Astrocyte (in vitro differentiated cells and primary cell): ENCODE data around the gene PAPPA2. TPM values are rescaled to one million over a fixed set of nuclear protein-coding genes. Genes with fewer than 3 reads are reported as not detected.

Experiments
- DNase-seq: peaks from one replicate; pipeline ENCODE4 v3.0.0-alpha.2; 2010; ENCODE audit warnings: low read depth
- FAIRE-seq: peaks from 2 replicates; lab custom pipeline; 2011; peaks lifted over from hg19 to GRCh38; lab: Jason Lieb, UNC
- H2AFZ ChIP-seq: 2 replicates; pipeline ENCODE4 v1.6.0; 2012; ENCODE audit warnings: low read depth, low read length, inconsistent platforms
- H3K27ac ChIP-seq: 2 replicates; pipeline ENCODE4 v1.5.1; 2011; ENCODE audit warnings: low read depth, low read length, inconsistent platforms
- H3K27me3 ChIP-seq: 2 replicates; pipeline ENCODE4 v1.6.0; 2011; ENCODE audit warnings: low read length, inconsistent platforms; ENCODE audit not compliant: insufficient read depth
- H3K36me3 ChIP-seq: 2 replicates; pipeline ENCODE4 v1.5.1; 2011; ENCODE audit warnings: low read length, inconsistent platforms; ENCODE audit not compliant: insufficient read depth
- H3K4me1 ChIP-seq: 2 replicates; pipeline ENCODE4 v1.5.1; 2011; ENCODE audit warnings: low read length, inconsistent platforms; ENCODE audit not compliant: insufficient read depth
- H3K4me2 ChIP-seq: 2 replicates; pipeline ENCODE4 v1.6.0; 2012; ENCODE audit warnings: low read length, inconsistent platforms
- H3K4me3 ChIP-seq: 2 replicates; pipeline ENCODE4 v1.5.1; 2011; ENCODE audit warnings: low read depth, mild to moderate bottlenecking, low read length, inconsistent platforms; ENCODE audit not compliant: insufficient read depth
- H3K79me2 ChIP-seq: 2 replicates; pipeline ENCODE4 v1.6.0; 2012; ENCODE audit warnings: mild to moderate bottlenecking, low read length, inconsistent platforms; ENCODE audit not compliant: insufficient read depth
- H3K9ac ChIP-seq: 2 replicates; pipeline ENCODE4 v1.6.0; 2012; ENCODE audit warnings: mild to moderate bottlenecking, low read length, inconsistent platforms
- H3K9me3 ChIP-seq: 2 replicates; pipeline ENCODE4 v1.5.1; 2012; ENCODE audit warnings: low read depth, mild to moderate bottlenecking, low read length, inconsistent platforms; ENCODE audit not compliant: insufficient read depth
- H4K20me1 ChIP-seq: 2 replicates; pipeline ENCODE4 v1.6.0; 2012; ENCODE audit warnings: low read length, inconsistent platforms; ENCODE audit not compliant: insufficient read depth
- H3K27ac Mint-ChIP-seq: one replicate; pipeline ENCODE4 v1.8.0; 2021; ENCODE audit warnings: mild to moderate bottlenecking, mixed read lengths; ENCODE audit not compliant: unreplicated experiment
- H3K27me3 Mint-ChIP-seq: one replicate; pipeline ENCODE4 v1.8.0; 2021; ENCODE audit warnings: low read depth, mixed read lengths; ENCODE audit not compliant: unreplicated experiment
- H3K36me3 Mint-ChIP-seq: one replicate; pipeline ENCODE4 v1.8.0; 2021; ENCODE audit warnings: low read depth, mixed read lengths; ENCODE audit not compliant: unreplicated experiment
- H3K4me1 Mint-ChIP-seq: one replicate; pipeline ENCODE4 v1.8.0; 2021; ENCODE audit warnings: low read depth, mixed read lengths; ENCODE audit not compliant: unreplicated experiment
- H3K4me3 Mint-ChIP-seq: one replicate; pipeline ENCODE4 v1.8.0; 2021; ENCODE audit warnings: mild to moderate bottlenecking, moderate library complexity, mixed read lengths; ENCODE audit not compliant: unreplicated experiment
- H3K9me3 Mint-ChIP-seq: one replicate; pipeline ENCODE4 v1.8.0; 2021; ENCODE audit warnings: mild to moderate bottlenecking, mixed read lengths; ENCODE audit not compliant: unreplicated experiment
- EZH2 ChIP-seq: IDR thresholded peaks from 2 replicates; pipeline ENCODE4 v1.6.1; 2012; ENCODE audit warnings: mild to moderate bottlenecking, low read length, inconsistent platforms; ENCODE audit not compliant: insufficient read depth
- total RNA-seq: library from RNA; stranded (reverse); gene quantifications from 2 replicates; pipeline ENCODE4 v1.2.1, GENCODE V29; 2021
- TF ChIP-seq, protein P1 (sequence below): IDR thresholded peaks from 2 replicates; pipeline ENCODE4 v1.5.1; 2011; ENCODE audit warnings: low read depth, mild to moderate bottlenecking, inconsistent platforms, low read length, moderate library complexity; ENCODE audit not compliant: insufficient read depth

PAPPA2 gene
- total RNA-seq, 1 donor from 2014 or later = 19.0 TPM

DNA sequence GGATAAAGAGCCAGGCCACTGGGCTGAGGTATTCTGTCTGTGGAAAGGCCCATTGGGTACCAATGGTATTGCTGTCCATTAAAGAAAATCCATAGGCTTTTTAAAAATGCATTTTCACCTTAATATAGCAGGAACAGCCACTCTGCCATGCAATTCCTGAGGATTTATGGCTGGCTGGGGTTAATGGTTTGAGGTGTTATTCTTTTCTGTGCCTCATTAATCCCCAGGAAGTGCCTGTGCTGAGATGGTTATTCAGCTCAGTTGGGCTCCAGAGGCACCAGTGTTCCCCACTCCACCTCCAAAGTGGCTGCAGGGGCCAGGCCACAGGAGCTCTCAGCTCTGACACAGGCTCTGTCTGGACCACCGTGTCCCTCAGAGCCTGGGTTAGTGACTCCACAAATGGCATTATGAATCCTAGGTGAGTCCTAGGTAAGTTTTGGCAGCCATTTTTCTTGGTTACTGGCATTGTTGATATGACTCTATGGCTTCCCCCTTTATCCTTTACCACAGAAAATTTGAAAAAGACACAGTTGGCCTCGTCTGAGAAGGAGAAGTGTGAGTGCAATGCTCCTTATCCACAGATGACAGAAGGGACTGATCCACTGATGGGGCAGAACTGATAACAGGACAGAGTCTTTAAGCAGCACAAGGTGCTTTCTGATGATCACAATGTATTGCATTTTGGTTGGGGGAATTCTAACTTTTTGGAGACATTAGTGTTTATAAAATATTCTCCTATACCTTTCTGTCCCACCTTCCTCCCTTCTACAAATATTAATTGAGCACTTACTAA lies 2.2 kb upstream of the PAPPA2 start:
- no peak for TF ChIP-seq EZH2
- TF ChIP-seq, protein P1, sequence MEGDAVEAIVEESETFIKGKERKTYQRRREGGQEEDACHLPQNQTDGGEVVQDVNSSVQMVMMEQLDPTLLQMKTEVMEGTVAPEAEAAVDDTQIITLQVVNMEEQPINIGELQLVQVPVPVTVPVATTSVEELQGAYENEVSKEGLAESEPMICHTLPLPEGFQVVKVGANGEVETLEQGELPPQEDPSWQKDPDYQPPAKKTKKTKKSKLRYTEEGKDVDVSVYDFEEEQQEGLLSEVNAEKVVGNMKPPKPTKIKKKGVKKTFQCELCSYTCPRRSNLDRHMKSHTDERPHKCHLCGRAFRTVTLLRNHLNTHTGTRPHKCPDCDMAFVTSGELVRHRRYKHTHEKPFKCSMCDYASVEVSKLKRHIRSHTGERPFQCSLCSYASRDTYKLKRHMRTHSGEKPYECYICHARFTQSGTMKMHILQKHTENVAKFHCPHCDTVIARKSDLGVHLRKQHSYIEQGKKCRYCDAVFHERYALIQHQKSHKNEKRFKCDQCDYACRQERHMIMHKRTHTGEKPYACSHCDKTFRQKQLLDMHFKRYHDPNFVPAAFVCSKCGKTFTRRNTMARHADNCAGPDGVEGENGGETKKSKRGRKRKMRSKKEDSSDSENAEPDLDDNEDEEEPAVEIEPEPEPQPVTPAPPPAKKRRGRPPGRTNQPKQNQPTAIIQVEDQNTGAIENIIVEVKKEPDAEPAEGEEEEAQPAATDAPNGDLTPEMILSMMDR = no peak
- no peaks in the 10 kb centered on the region for H4K20me1 ChIP-seq
- no peak overlapping the region for H2AFZ ChIP-seq
- H3K4me1 ChIP-seq = no peaks in the 10 kb centered on the region
- no peaks in the 10 kb centered on the region for H3K27me3 Mint-ChIP-seq
- no peak overlapping the region for H3K27ac Mint-ChIP-seq
- H3K4me1 Mint-ChIP-seq = no peaks in the 10 kb centered on the region
- DNase-seq (no peak), FAIRE-seq (no peak)
- H3K9ac ChIP-seq = no peak overlapping the region
- H3K4me3 ChIP-seq = no peak overlapping the region
- H3K27me3 ChIP-seq = no peaks in the 10 kb centered on the region
- no peaks in the 10 kb centered on the region for H3K9me3 ChIP-seq
- H3K4me2 ChIP-seq = no peak overlapping the region
- peaks cover 11% of the 10 kb centered on the region for H3K9me3 Mint-ChIP-seq
- H3K36me3 Mint-ChIP-seq = no peaks in the 10 kb centered on the region
- H3K79me2 ChIP-seq = no peaks in the 10 kb centered on the region
- no peak overlapping the region for H3K4me3 Mint-ChIP-seq
- no peak overlapping the region for H3K27ac ChIP-seq
- no peaks in the 10 kb centered on the region for H3K36me3 ChIP-seq

DNA sequence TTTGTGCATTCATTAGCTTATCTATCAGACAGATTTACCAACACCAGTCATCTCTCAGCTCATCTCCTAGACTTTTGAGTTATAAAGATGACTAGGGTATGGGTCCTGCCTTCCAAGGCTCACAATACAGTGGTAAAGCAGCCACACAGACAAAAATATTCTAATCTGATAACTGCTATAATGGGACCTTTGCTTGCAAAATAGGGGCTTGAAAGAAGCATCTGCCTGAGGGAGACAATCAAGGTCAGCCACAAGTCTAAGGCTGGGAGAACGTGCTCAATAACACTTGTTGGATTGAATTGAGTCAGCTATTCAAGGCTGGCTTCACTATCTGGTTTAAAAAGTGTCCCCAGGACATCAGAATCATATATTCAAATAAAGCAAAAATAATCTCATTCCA lies 1.4 kb upstream of the PAPPA2 start:
- DNase-seq (no peak), FAIRE-seq (no peak)
- H3K4me1 ChIP-seq = no peaks in the 10 kb centered on the region
- H3K4me2 ChIP-seq = no peak overlapping the region
- Mint-ChIP-seq H3K4me1 (peaks cover 2% of the 10 kb centered on the region), H3K9me3 (peaks cover 11% of the 10 kb centered on the region), H3K36me3 (no peaks in the 10 kb centered on the region), H3K4me3 (no peak overlapping the region), H3K27ac (no peak overlapping the region), H3K27me3 (no peaks in the 10 kb centered on the region)
- no peaks in the 10 kb centered on the region for H3K79me2 ChIP-seq
- no peaks in the 10 kb centered on the region for H3K9me3 ChIP-seq
- no peaks in the 10 kb centered on the region for H4K20me1 ChIP-seq
- H3K27ac ChIP-seq = no peak overlapping the region
- H3K9ac ChIP-seq = no peak overlapping the region
- TF ChIP-seq EZH2 = no peak
- TF ChIP-seq, protein P1 = no peak
- H3K4me3 ChIP-seq = no peak overlapping the region
- H2AFZ ChIP-seq = no peak overlapping the region
- H3K36me3 ChIP-seq = no peaks in the 10 kb centered on the region
- H3K27me3 ChIP-seq = no peaks in the 10 kb centered on the region

DNA sequence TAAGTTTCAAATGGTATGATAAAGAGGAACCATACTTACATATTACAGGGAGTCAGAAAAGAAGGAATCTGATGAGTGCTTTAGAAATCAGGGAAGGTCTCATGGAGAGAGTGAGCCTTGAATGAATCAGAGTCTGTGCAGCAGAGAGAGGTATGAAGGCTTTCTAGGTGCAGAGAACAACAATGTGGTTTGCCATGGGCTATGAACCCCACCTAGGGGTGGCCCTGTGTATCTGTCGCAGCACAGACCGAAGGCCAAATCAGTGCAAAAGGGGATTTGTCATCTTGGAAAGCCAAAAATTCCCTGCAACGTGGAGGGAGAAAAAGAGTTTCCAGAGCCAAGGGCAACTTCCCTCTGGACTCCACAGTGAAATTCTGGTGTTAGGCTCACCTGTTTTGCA lies 3.5 kb downstream of the PAPPA2 start:
- no peak for TF ChIP-seq EZH2
- TF ChIP-seq, protein P1 = no peak
- FAIRE-seq (no peak), DNase-seq (no peak)
- no peak overlapping the region for H3K27ac ChIP-seq
- Mint-ChIP-seq H3K9me3 (no peaks in the 10 kb centered on the region), H3K27me3 (peaks cover 4% of the 10 kb centered on the region), H3K36me3 (no peaks in the 10 kb centered on the region), H3K27ac (no peak overlapping the region), H3K4me1 (peaks cover 2% of the 10 kb centered on the region), H3K4me3 (no peak overlapping the region)
- no peaks in the 10 kb centered on the region for H4K20me1 ChIP-seq
- no peaks in the 10 kb centered on the region for H3K27me3 ChIP-seq
- no peaks in the 10 kb centered on the region for H3K4me1 ChIP-seq
- H3K4me2 ChIP-seq = no peak overlapping the region
- no peak overlapping the region for H2AFZ ChIP-seq
- H3K4me3 ChIP-seq = no peak overlapping the region
- no peak overlapping the region for H3K9ac ChIP-seq
- H3K36me3 ChIP-seq = no peaks in the 10 kb centered on the region
- no peaks in the 10 kb centered on the region for H3K79me2 ChIP-seq
- H3K9me3 ChIP-seq = no peaks in the 10 kb centered on the region
